HEK293 (cell line): Measurements from ENCODE around the gene HSPA4.

Experiments used
- CTCF ChIA-PET: fragments of 350-600 bp; formaldehyde crosslinking; extraction: SDS; loops from one replicate; lab custom pipeline; 2021; ENCODE audit warnings: antibody characterized with exemption; lab: Yijun Ruan, JAX
- POLR2A ChIA-PET: fragments of 300-600 bp; formaldehyde crosslinking; extraction: SDS; loops from one replicate; lab custom pipeline; 2020; ENCODE audit warnings: antibody characterized with exemption, inconsistent platforms; lab: Yijun Ruan, JAX
- H3K27ac ChIP-seq: fragments of 200-500 bp; sonication (Bioruptor generic); 2 replicates; pipeline ENCODE4 v1.5.1; 2014; ENCODE audit warnings: low read depth, low read length, control low read depth, inconsistent platforms; ENCODE audit errors: extremely low read depth
- H3K36me3 ChIP-seq, 2 experiments: fragments of 200-500 bp in 1 of 2; sonication (Bioruptor generic) in 1 of 2; 1 replicate in 1 of 2; 2 replicates in 1 of 2; pipeline ENCODE4 v1.5.1; 2014 to 2017; ENCODE audit warnings: inconsistent platforms in 2 of 2, low read length in 2 of 2; ENCODE audit not compliant: control insufficient read depth in 2 of 2, insufficient read depth in 1 of 2
- H3K4me1 ChIP-seq: fragments of 200-500 bp; sonication (Bioruptor generic); 2 replicates; pipeline ENCODE4 v1.5.1; 2014; ENCODE audit warnings: mild to moderate bottlenecking, low read length, inconsistent platforms; ENCODE audit not compliant: control insufficient read depth, insufficient read depth
- H3K4me3 ChIP-seq: 2 replicates; pipeline ENCODE4 v1.5.1; 2011; ENCODE audit warnings: low read depth, mild to moderate bottlenecking, control low read depth, low read length, moderate library complexity
- H3K9me3 ChIP-seq: fragments of 200-500 bp; sonication (Bioruptor generic); 2 replicates; pipeline ENCODE4 v1.5.1; 2014; ENCODE audit warnings: low read depth, low read length, inconsistent platforms; ENCODE audit not compliant: control insufficient read depth, insufficient read depth
- BCL11B ChIP-seq: fragments of 450-650 bp; formaldehyde crosslinking; IDR thresholded peaks from 2 replicates; pipeline ENCODE4 v1.5.1; 2016; ENCODE audit warnings: low read depth, missing biosample characterization, missing genetic modification characterization
- GLI2 ChIP-seq: fragments of 450-650 bp; formaldehyde crosslinking; IDR thresholded peaks from 2 replicates; pipeline ENCODE4; 2017; ENCODE audit warnings: missing biosample characterization, missing genetic modification characterization, low read depth, borderline replicate concordance
- OSR2 ChIP-seq: fragments of 450-650 bp; formaldehyde crosslinking; IDR thresholded peaks from 2 replicates; pipeline ENCODE4 v1.5.1; 2016; ENCODE audit warnings: missing biosample characterization, missing genetic modification characterization
- TRIM28 ChIP-seq: IDR thresholded peaks from 2 replicates; pipeline ENCODE4 v1.6.1; 2011; ENCODE audit warnings: low read length, control low read depth, borderline replicate concordance
- ZNF114 ChIP-seq: fragments of 450-650 bp; formaldehyde crosslinking; IDR thresholded peaks from 2 replicates; pipeline ENCODE4 v1.5.0; 2017; ENCODE audit warnings: missing biosample characterization, missing genetic modification characterization
- ZNF138 ChIP-seq: fragments of 450-650 bp; formaldehyde crosslinking; IDR thresholded peaks from 2 replicates; pipeline ENCODE4 v1.5.1; 2016; ENCODE audit warnings: missing biosample characterization, missing genetic modification characterization, borderline replicate concordance
- ZNF24 ChIP-seq: fragments of 450-650 bp; formaldehyde crosslinking; IDR thresholded peaks from 2 replicates; pipeline ENCODE4 v1.5.1; 2016; ENCODE audit warnings: missing biosample characterization, missing genetic modification characterization
- ZNF248 ChIP-seq: fragments of 450-650 bp; formaldehyde crosslinking; IDR thresholded peaks from 2 replicates; pipeline ENCODE4 v1.5.1; 2017; ENCODE audit warnings: missing biosample characterization, missing genetic modification characterization
- ZNF324 ChIP-seq: fragments of 450-650 bp; formaldehyde crosslinking; IDR thresholded peaks from 2 replicates; pipeline ENCODE4 v1.5.1; 2016; ENCODE audit warnings: missing biosample characterization, missing genetic modification characterization
- ZNF404 ChIP-seq: fragments of 450-650 bp; formaldehyde crosslinking; IDR thresholded peaks from 2 replicates; pipeline ENCODE4 v1.5.1; 2017; ENCODE audit warnings: missing biosample characterization, missing genetic modification characterization
- ZNF423 ChIP-seq: fragments of 450-650 bp; formaldehyde crosslinking; IDR thresholded peaks from 2 replicates; pipeline ENCODE4 v1.5.1; 2016; ENCODE audit warnings: missing biosample characterization, missing genetic modification characterization
- ZNF529 ChIP-seq: fragments of 450-650 bp; formaldehyde crosslinking; IDR thresholded peaks from 2 replicates; pipeline ENCODE4 v1.5.1; 2017; ENCODE audit warnings: missing genetic modification characterization, missing biosample characterization; ENCODE audit not compliant: insufficient replicate concordance
- ZNF664 ChIP-seq: fragments of 450-650 bp; formaldehyde crosslinking; IDR thresholded peaks from 2 replicates; pipeline ENCODE4 v1.5.1; 2016; ENCODE audit warnings: missing biosample characterization, missing genetic modification characterization
- ZNF707 ChIP-seq: fragments of 450-650 bp; formaldehyde crosslinking; IDR thresholded peaks from 2 replicates; pipeline ENCODE4 v1.5.1; 2016; ENCODE audit warnings: missing biosample characterization, missing genetic modification characterization
- ZNF791 ChIP-seq: fragments of 450-650 bp; formaldehyde crosslinking; IDR thresholded peaks from 2 replicates; pipeline ENCODE4 v1.5.1; 2016; ENCODE audit warnings: missing biosample characterization, missing genetic modification characterization
- TF ChIP-seq, protein P1 (sequence below): fragments of 450-650 bp; formaldehyde crosslinking; IDR thresholded peaks from 2 replicates; pipeline ENCODE4 v1.5.1; 2016; ENCODE audit warnings: missing biosample characterization, missing genetic modification characterization
- TF ChIP-seq, protein P2 (sequence below): fragments of 450-650 bp; formaldehyde crosslinking; IDR thresholded peaks from 2 replicates; pipeline ENCODE4 v1.5.1; 2016; ENCODE audit warnings: missing biosample characterization, missing genetic modification characterization
- TF ChIP-seq, protein P3 (sequence below): fragments of 450-650 bp; formaldehyde crosslinking; IDR thresholded peaks from 2 replicates; pipeline ENCODE4 v1.5.1; 2016; ENCODE audit warnings: missing biosample characterization, missing genetic modification characterization
- TF ChIP-seq, protein P4 (sequence below): fragments of 450-650 bp; formaldehyde crosslinking; IDR thresholded peaks from 2 replicates; pipeline ENCODE4 v1.5.1; 2016; ENCODE audit warnings: missing biosample characterization, missing genetic modification characterization
- TF ChIP-seq, protein P5 (sequence below): fragments of 450-650 bp; formaldehyde crosslinking; IDR thresholded peaks from 2 replicates; pipeline ENCODE4 v1.5.0; 2017; ENCODE audit warnings: missing biosample characterization, missing genetic modification characterization, borderline replicate concordance

Gene HSPA4

DNA sequence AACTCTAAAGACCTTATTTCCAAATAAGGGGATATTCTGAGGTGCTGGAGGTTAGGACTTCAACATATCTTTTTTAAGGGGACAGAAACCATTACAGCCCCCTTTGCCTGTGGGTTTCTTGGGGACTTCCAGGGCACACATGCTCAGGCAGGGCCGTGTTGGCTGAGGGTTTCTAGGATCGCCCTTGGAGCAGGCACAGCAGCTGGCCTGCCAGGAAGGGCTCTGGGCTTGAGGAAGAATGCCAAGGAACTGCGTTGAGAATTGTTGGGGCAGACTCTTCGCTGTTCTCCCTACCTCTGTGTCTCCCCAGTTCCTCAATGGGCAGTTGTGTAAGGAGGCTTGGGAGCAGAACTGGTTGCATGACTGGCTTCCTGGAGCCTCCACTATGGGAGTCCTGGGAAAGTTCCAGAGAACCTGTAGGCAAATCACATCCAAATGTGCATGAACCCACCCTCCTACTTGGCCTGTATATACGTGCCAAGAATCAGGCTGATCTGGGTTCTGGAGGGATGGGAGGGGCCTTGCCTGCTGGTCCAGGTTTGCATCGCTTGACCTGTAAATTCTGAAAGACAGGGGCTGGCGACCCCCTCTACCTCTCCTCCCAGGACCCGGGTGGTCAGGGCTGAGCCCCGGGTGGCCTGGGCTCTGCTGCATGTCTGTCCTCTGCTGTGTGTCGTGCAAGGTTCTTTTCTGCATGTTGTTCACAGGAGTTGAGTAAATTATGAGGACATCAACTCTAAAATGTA lies 65.5 kb downstream of the HSPA4 start:
- no peaks in the 10 kb centered on the region for H3K9me3 ChIP-seq
- TF ChIP-seq ZNF707 (tag by site-specific recombination) (no peak), ZNF791 (no peak), ZNF404 (no peak), ZNF529 (no peak), TRIM28 (no peak), ZNF664 (tag by site-specific recombination) (no peak), GLI2 (tag by site-specific recombination) (no peak), ZNF138 (tag by site-specific recombination) (no peak), ZNF423 (no peak), ZNF248 (no peak), ZNF114 (tag by site-specific recombination) (no peak), OSR2 (tag by site-specific recombination) (no peak), ZNF24 (tag by site-specific recombination) (no peak), BCL11B (no peak), ZNF324 (no peak)
- TF ChIP-seq, protein P1, sequence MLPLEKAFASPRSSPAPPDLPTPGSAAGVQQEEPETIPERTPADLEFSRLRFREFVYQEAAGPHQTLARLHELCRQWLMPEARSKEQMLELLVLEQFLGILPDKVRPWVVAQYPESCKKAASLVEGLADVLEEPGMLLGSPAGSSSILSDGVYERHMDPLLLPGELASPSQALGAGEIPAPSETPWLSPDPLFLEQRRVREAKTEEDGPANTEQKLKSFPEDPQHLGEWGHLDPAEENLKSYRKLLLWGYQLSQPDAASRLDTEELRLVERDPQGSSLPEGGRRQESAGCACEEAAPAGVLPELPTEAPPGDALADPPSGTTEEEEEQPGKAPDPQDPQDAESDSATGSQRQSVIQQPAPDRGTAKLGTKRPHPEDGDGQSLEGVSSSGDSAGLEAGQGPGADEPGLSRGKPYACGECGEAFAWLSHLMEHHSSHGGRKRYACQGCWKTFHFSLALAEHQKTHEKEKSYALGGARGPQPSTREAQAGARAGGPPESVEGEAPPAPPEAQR (tag by site-specific recombination): no peak
- TF ChIP-seq, protein P2, sequence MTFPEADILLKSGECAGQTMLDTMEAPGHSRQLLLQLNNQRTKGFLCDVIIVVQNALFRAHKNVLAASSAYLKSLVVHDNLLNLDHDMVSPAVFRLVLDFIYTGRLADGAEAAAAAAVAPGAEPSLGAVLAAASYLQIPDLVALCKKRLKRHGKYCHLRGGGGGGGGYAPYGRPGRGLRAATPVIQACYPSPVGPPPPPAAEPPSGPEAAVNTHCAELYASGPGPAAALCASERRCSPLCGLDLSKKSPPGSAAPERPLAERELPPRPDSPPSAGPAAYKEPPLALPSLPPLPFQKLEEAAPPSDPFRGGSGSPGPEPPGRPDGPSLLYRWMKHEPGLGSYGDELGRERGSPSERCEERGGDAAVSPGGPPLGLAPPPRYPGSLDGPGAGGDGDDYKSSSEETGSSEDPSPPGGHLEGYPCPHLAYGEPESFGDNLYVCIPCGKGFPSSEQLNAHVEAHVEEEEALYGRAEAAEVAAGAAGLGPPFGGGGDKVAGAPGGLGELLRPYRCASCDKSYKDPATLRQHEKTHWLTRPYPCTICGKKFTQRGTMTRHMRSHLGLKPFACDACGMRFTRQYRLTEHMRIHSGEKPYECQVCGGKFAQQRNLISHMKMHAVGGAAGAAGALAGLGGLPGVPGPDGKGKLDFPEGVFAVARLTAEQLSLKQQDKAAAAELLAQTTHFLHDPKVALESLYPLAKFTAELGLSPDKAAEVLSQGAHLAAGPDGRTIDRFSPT (tag by site-specific recombination): no peak
- TF ChIP-seq, protein P3, sequence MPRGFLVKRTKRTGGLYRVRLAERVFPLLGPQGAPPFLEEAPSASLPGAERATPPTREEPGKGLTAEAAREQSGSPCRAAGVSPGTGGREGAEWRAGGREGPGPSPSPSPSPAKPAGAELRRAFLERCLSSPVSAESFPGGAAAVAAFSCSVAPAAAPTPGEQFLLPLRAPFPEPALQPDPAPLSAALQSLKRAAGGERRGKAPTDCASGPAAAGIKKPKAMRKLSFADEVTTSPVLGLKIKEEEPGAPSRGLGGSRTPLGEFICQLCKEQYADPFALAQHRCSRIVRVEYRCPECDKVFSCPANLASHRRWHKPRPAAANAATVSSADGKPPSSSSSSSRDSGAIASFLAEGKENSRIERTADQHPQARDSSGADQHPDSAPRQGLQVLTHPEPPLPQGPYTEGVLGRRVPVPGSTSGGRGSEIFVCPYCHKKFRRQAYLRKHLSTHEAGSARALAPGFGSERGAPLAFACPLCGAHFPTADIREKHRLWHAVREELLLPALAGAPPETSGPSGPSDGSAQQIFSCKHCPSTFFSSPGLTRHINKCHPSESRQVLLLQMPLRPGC (tag by site-specific recombination): no peak
- TF ChIP-seq, protein P4, sequence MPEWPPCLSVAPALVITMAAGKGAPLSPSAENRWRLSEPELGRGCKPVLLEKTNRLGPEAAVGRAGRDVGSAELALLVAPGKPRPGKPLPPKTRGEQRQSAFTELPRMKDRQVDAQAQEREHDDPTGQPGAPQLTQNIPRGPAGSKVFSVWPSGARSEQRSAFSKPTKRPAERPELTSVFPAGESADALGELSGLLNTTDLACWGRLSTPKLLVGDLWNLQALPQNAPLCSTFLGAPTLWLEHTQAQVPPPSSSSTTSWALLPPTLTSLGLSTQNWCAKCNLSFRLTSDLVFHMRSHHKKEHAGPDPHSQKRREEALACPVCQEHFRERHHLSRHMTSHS: no peak
- TF ChIP-seq, protein P5, sequence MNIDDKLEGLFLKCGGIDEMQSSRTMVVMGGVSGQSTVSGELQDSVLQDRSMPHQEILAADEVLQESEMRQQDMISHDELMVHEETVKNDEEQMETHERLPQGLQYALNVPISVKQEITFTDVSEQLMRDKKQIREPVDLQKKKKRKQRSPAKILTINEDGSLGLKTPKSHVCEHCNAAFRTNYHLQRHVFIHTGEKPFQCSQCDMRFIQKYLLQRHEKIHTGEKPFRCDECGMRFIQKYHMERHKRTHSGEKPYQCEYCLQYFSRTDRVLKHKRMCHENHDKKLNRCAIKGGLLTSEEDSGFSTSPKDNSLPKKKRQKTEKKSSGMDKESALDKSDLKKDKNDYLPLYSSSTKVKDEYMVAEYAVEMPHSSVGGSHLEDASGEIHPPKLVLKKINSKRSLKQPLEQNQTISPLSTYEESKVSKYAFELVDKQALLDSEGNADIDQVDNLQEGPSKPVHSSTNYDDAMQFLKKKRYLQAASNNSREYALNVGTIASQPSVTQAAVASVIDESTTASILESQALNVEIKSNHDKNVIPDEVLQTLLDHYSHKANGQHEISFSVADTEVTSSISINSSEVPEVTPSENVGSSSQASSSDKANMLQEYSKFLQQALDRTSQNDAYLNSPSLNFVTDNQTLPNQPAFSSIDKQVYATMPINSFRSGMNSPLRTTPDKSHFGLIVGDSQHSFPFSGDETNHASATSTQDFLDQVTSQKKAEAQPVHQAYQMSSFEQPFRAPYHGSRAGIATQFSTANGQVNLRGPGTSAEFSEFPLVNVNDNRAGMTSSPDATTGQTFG (tag by site-specific recombination): no peak
- no peaks in the 10 kb centered on the region for H3K36me3 ChIP-seq
- no peak overlapping the region for H3K27ac ChIP-seq
- H3K4me3 ChIP-seq: no peak overlapping the region
- ChIA-PET CTCF (interaction anchor here (1.2 to 1.8 kb wide), 2 partner anchors 170 to 171 kb away, joined by 3 to 8 read pairs; no protein-coding TSS in a partner anchor), POLR2A (interaction anchor here (0.6 kb wide), 1 partner anchor 39 kb away, joined by 10 read pairs; no protein-coding TSS in a partner anchor)
- H3K4me1 ChIP-seq: no peaks in the 10 kb centered on the region
